GM19397 (cell line): ENCODE results near the gene UNC79.
"Not testable (repeated sequence)": the region's sequence is repeated elsewhere in the genome, so short reads cannot be mapped to it uniquely, and the experiment has no call there.

Experiments used
- ATAC-seq: cut with Tn5 transposase; IDR thresholded peaks from one replicate; pipeline ENCODE4 v1.9.1; 2021; ENCODE audit warnings: mild to moderate bottlenecking, moderate library complexity; ENCODE audit not compliant: unreplicated experiment

The UNC79 gene

DNA sequence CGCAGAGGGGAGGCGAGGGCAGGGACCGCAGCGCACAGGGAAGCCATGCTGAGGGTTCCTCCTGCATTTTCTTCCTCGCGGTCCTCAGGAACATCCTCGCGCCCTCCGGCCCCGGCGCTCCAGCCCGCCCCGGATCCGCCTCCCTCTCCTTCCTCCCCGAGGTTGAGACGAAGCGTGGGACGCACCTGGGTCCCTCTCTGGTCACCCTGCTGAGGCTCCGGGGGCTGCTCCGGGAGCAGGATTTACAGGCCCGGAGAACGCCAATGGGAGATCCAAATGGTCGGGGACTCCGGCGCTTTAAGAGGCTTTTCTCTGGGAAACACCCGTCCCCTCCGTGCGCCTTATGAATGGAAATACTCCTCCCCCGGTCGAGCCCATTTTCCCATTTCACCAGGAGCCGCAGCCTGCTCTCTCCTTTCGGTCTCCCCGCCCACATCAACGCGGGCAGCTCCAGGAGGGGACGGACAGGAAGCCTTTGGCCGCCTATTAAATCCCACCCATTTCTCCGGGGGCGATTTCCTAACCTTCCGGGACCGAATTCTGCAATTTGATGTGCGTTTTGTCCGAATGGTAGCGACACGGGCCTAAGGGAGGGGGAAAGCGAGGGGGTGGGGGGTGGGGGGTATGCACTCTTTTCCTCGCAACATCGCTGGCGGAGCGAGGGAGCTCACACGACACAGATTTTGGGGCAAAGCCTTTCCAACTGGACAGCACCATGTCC lies at the start of gene UNC79:
UNC79 (plus strand) TSS at position 625 of the 721 bp plus-strand sequence; CDS start at position 716, 91 bp downstream.
- no peak for ATAC-seq

DNA sequence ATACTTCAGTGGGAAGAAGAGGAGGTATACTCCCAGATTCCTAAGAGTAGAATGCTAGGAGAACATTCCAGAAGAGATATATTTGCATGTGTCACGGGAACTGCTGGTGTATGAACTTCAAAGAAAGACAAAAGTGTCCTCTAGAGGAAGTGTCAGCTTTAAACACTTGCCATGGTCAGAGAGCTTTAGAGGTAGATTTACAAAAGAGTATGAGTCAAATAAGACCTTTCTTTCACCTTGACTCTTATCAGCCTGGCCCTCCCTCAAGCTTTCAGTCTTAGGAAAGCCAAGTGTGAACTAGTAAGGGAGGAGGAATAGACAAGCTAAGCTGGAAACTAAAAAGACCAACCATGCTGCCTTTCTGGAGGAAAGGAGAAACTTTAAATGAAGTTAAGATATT lies 49.1 kb upstream of the UNC79 start:
- ATAC-seq, result no peak

DNA sequence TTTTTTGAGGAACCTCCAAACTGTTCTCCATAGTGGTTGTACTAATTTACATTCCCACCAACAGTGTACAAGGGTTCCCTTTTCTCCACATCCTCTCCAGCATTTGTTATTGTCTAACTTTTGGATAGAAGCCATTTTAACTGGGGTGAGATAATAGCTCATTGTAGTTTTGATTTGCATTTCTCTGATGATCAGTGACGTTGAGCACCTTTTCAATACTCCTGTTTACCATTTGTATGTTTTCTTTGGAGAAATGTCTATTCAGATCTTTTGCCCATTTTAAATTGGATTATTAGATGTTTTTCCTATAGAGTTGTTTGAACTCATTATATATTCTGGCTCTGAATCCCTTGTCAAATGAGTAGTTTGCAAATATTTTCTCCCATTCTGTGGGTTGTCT lies 46.5 kb upstream of the UNC79 start:
- not testable (repeated sequence) for ATAC-seq

- no peak for ATAC-seq
Observed at GRCh38 chr14:93395231-93395630, 35.5 kb upstream of the UNC79 start.

DNA sequence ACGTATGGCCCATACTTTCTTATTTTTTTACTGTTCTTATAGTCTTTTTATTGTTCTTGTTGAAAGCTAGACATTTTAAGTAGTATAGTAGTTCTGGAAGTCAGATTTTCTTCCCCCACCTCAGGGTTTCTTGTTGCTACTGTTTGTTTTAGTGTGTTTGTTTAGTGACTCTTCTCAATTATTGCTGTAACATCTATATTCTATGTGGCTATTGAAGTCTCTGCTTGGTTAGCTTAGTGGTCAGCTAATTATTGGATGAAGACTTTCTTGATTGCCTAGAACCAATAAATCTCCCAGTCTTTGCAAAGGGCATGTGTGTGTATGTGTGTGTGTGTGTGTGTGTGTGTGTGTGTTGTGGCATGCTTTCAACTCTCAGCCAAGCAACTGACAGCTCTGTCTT lies 34.3 kb upstream of the UNC79 start:
- ATAC-seq, result no peak

DNA sequence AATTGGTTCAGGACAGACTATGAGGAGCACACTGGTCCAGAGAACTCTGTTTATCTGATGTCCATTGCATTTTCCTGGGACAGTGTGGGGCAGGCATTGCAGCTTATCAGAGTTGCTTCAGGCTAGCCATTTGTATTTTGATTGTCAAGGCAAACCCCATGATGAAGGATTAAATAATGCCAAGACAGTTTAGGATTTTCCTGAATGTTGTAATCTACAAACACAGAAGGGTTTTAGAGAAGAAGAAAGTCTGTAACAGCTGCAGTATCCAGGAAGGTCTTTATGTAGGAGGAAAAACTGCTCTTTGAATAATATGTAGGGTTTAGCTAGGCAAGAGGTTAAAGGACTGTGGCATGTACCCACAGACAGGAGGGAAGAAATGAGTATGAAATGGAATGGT lies 32.2 kb upstream of the UNC79 start:
- ATAC-seq, result no peak

DNA sequence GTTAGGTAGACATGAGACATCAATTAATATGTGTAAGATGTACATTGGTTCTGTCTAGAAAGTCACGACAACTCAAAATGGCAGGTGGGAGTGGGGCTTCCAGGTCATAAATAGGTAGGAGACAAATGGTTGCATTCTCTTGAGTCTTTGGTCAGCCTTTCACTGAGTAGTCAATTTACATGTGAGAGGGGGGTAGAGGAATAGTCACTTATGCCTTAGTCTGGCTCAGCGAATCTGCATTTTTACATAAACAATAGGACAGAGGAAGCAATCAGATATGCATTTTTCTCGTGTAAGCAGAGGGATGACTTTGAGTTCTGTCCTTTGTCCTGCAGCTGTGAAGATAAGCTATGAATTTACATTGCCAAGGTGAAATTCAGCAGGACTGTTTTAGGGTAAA lies 27.8 kb upstream of the UNC79 start:
- no peak for ATAC-seq

DNA sequence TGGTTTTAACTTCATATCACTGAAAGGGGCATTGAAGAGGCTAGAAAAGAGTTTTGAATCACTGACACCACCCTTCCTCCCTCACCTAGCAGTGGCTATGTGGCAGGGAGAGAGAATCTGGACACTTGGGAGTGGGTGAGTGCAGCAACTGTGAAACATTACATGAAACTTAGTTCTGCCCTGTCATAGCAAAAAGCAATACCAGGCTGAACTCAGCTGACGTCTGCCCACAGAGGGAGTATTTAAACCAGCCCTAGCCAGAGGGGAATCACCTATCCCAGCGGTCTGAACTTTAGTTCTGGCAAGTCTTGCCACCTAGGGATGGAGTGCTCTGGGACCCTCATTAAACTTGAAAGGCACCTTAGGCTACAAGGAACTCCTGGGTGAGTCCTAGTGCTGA lies 20.7 kb upstream of the UNC79 start:
- no peak for ATAC-seq

DNA sequence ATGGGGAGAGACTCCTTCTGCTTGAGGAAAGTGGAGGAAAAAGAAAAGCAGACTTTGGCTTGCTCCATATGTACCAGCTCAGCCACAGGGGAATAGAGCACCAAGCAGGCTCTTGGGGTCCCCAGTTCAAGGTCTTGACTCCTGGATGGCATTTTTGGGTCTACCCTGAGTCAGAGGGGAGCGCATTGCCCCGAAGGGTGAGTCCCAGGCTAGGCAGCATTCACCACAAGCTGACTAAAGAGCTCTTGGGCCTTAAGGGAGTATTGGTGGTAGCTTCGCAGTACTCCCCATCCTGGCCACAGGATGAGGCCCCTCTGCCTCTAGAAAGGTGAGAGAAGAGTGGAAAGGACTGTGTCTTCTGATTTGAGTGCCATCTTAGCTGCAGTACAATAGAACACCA lies 19.8 kb upstream of the UNC79 start:
- no peak for ATAC-seq

- ATAC-seq, result not testable (repeated sequence)
Observed at GRCh38 chr14:93425136-93425535, 5.6 kb upstream of the UNC79 start.

- no peak for ATAC-seq
Observed at GRCh38 chr14:93426750-93427149, 4.0 kb upstream of the UNC79 start.

DNA sequence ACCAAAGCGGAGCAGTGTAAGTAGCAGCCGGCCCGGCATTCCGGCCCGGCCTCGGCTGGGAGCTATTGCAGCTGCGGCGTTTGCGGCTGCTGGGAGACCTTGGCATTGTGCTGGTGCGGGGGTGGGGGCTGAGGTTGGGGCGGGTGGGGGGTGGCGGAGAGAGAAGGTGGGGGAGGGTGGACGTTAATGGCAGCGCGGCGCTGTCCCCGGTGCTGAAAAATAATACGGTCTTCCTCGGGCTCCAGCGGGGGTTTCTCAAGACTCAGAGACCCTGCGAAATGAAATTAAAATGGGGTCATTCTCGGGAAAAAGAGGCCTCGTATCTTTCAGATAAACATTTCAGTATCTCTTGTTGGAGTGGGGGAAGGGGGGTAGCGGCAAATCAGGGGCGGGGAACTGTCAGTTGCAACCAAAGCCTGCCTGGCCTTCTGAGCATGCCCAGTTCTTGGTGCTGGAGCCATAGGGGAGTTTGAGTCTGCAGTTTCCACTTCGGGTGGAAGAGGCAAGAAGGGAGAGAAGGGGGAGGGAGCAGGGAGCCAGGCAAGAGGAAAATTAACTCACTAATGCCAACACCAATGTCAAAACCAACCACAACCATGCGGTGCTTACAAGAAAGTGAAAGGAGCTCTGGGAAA lies 414 bp downstream of the UNC79 start:
- no peak for ATAC-seq

DNA sequence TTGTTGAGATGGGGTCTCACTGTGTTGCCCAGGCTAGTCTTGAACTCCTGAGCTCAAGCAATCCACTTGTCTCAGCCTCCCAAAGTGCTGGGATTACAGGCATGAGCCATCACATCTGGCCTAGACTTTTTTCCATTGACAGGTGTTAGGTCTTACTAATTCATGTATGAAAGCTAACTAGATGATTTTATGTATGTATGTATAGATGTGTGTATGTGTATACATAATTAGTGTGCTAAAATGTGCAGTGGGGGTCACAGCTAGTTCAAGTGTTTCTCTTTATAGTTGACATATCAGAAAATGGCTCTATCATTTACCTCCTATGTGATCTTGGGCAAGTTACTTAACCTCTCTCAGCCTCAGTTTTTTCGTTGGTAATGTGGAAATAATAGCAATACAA lies 23.5 kb downstream of the UNC79 start:
- no peak for ATAC-seq

- ATAC-seq, result no peak
Observed at GRCh38 chr14:93456356-93456755, 25.6 kb downstream of the UNC79 start.

DNA sequence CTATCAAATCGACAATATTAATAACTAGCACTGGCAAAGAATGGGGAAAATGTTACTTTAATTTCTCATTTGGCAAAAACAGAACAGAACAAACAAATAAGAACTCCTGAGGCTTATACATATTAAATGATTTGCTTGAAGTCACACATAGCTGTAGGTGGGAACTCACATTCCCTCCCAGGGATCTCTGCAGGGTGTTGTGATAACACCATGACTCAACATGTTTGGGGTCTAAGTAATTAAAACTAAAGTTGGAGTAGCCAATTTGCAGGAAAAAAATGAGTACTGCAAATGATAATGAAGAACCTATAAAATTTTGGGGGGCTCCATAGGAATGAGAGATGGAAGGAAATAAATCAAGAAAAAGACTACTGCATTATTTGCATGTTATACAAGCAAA lies 27.5 kb downstream of the UNC79 start:
- no peak for ATAC-seq

DNA sequence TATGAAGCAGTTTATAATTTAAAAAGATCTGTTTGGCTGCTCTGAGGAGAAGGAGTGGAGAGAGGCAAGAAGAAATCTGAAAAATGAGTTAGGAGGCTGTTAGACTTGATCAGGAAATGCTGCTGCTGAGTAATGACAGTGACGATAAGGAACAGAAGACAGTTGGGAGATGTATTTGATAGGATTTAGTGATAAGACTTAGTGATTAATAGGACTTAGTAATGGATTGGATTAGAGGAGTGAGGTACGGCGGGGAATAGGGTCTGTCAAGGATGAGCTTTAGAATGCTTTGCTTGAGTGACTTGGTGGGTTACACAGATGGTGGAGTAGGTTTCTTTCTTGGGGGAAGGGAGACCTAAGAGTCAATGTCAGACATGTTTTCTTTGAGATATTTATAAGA lies 31.7 kb downstream of the UNC79 start:
- no peak for ATAC-seq

- no peak for ATAC-seq
Observed at GRCh38 chr14:93464271-93464670, 33.5 kb downstream of the UNC79 start.

- no peak for ATAC-seq
Observed at GRCh38 chr14:93475471-93475870, 44.7 kb downstream of the UNC79 start.

DNA sequence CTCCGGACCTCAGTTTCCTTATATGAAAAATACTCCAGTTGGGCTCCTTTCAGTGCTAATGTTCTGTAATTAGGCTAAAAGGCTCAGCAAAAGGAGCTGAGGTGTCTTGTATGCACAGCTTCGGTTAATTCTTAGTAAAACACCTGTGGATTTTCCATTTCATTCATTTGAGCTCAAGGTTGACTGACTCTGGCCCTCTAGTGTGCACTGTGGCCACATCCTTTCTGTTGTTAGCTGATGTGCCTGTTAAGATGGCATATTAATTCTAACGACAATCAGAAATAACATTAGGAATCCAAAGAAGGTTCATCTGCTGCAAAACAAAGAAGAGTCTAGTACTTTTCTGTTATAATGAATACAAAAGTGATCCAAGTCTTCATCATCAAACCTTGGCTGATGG lies 45.6 kb downstream of the UNC79 start:
- ATAC-seq, result no peak

GRCh38 chr14:93479074-93479473 lies 48.3 kb downstream of the UNC79 start:
- not testable (repeated sequence) for ATAC-seq

- no peak for ATAC-seq
Observed at GRCh38 chr14:93480867-93481266, 50.1 kb downstream of the UNC79 start.

GRCh38 chr14:93481758-93482157 lies 51.0 kb downstream of the UNC79 start:
- ATAC-seq, result no peak

DNA sequence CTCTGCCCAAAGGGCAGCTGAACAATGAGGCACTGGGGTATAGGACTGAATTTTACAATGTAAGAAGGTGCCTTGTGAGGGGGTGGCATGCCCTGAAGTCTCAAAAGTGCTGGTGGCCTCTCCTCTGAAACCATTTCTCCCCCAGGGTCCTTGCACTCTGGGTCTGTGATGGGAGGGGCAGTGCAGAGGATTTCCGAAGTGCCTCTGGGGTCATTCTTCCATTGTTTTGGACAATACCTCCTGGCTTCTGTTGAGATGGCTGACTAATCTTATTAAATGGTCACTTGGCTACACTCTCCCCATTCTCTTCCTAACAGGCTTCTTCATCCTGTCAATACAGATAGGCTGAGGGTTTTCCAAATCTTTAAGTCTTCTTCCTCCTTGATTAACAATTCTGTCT lies 59.3 kb downstream of the UNC79 start:
- ATAC-seq, result no peak
